SK-N-SH treated with all-trans-retinoic acid at 6 μM for 48 hours (cell line): ENCODE data around the gene TAGLN2.
A peak's percentile ranks its signal among the peaks of the same experiment; 100 is the strongest.

Experiments
- ARNTL ChIP-seq: fragments of 450-650 bp; formaldehyde crosslinking; IDR thresholded peaks from 2 replicates; pipeline ENCODE4 v1.5.0; 2020; ENCODE audit warnings: low read depth, mild to moderate bottlenecking, moderate library complexity, borderline replicate concordance
- POU6F1 ChIP-seq: fragments of 250-450 bp; sonication (Bioruptor Pico); IDR thresholded peaks from 2 replicates; pipeline ENCODE4 v1.8.0; 2021; ENCODE audit warnings: low read depth, mild to moderate bottlenecking, moderate library complexity, borderline replicate concordance
- PPARA ChIP-seq: fragments of 250-450 bp; sonication (Bioruptor Pico); IDR thresholded peaks from 2 replicates; pipeline ENCODE4 v1.5.0; 2020; ENCODE audit warnings: mild to moderate bottlenecking, borderline replicate concordance
- RARB ChIP-seq: fragments of 250-450 bp; sonication (Bioruptor Pico); IDR thresholded peaks from 2 replicates; pipeline ENCODE4 v1.8.0; 2021; ENCODE audit warnings: mild to moderate bottlenecking, moderate library complexity
- TCF4 ChIP-seq: fragments of 250-450 bp; sonication (Bioruptor Pico); IDR thresholded peaks from 2 replicates; pipeline ENCODE4 v1.8.0; 2021; ENCODE audit warnings: mild to moderate bottlenecking, moderate library complexity, borderline replicate concordance
- TOX ChIP-seq: fragments of 250-450 bp; sonication (Bioruptor Pico); IDR thresholded peaks from 2 replicates; pipeline ENCODE4 v1.8.0; 2021; ENCODE audit warnings: mild to moderate bottlenecking, moderate library complexity, borderline replicate concordance
- TSHZ2 ChIP-seq: fragments of 250-450 bp; sonication (Bioruptor Pico); IDR thresholded peaks from 2 replicates; pipeline ENCODE4 v1.5.0; 2020; ENCODE audit warnings: mild to moderate bottlenecking, moderate library complexity
- ZC3H10 ChIP-seq: fragments of 250-450 bp; sonication (Bioruptor Pico); IDR thresholded peaks from 2 replicates; pipeline ENCODE4 v1.5.1; 2021; ENCODE audit warnings: mild to moderate bottlenecking, moderate library complexity
- ZFP3 ChIP-seq: fragments of 250-450 bp; sonication (Bioruptor Pico); IDR thresholded peaks from 2 replicates; pipeline ENCODE4 v1.5.0; 2020; ENCODE audit warnings: mild to moderate bottlenecking, moderate library complexity
- ZNF8 ChIP-seq: fragments of 450-650 bp; formaldehyde crosslinking; IDR thresholded peaks from 2 replicates; pipeline ENCODE4 v1.5.0; 2020; ENCODE audit warnings: mild to moderate bottlenecking, moderate library complexity

- TF ChIP-seq ZNF8 (CRISPR knock-in tag) (no peak), TCF4 (CRISPR knock-in tag) (no peak), ZFP3 (CRISPR knock-in tag) (no peak), ARNTL (no peak), ZC3H10 (CRISPR knock-in tag) (no peak), TSHZ2 (CRISPR knock-in tag) (no peak), POU6F1 (CRISPR knock-in tag) (peak; percentile 72; the same call in 1 of the 2 replicates), RARB (CRISPR knock-in tag) (no peak; the same call in 1 of the 2 replicates), PPARA (CRISPR knock-in tag) (no peak), TOX (CRISPR knock-in tag) (no peak)
These were observed 33.8 kb downstream of the TAGLN2 start for GRCh38 chr1:159891275-159892157.
